Tibial nerve (tissue), 4 donors: ENCODE results near the gene VGLL1. TPM values are rescaled to one million over a fixed set of nuclear protein-coding genes. Genes with fewer than 3 reads are reported as not detected.

ENCODE experiments used
- DNase-seq, 2 donors: peaks; one replicate each; pipeline ENCODE4 v3.0.0-alpha.2; 2019; ENCODE audit warnings: low spot score in 2 of 2
- H3K27ac ChIP-seq, 4 donors: fragments of 200-600 bp; sonication (generic) in 3 of 4; one replicate each; pipeline ENCODE4 v1.5.1; 2017 to 2019; ENCODE audit warnings: mild to moderate bottlenecking in 1 of 4
- H3K27me3 ChIP-seq, 2 donors: fragments of 200-600 bp; sonication (generic) in 1 of 2; one replicate each; pipeline versions ENCODE4 v1.5.1 to v1.6.0; 2017 to 2019
- H3K36me3 ChIP-seq, 3 donors: fragments of 200-600 bp; sonication (generic); one replicate each; pipeline ENCODE4 v1.5.1; 2018 to 2019
- H3K4me1 ChIP-seq, 4 donors: fragments of 200-600 bp; sonication (generic) in 3 of 4; one replicate each; pipeline ENCODE4 v1.5.1; 2017 to 2019
- H3K4me3 ChIP-seq, 4 donors: fragments of 200-600 bp; sonication (generic) in 3 of 4; one replicate each; pipeline ENCODE4 v1.5.1; 2017 to 2019; ENCODE audit warnings: mild to moderate bottlenecking in 1 of 4, moderate library complexity in 1 of 4
- H3K9me3 ChIP-seq, 4 donors: fragments of 200-600 bp; sonication (generic) in 3 of 4; one replicate each; pipeline ENCODE4 v1.5.1; 2017 to 2019
- EP300 ChIP-seq, 2 donors: sonication (generic); formaldehyde crosslinking; IDR thresholded peaks; one replicate each; pipeline ENCODE4 v1.6.1; 2017; ENCODE audit warnings: antibody characterized with exemption in 2 of 2, mild to moderate bottlenecking in 1 of 2
- POLR2A ChIP-seq, 2 donors: fragments of 450-650 bp; IDR thresholded peaks; one replicate each; pipeline ENCODE4 v1.6.1; 2017; ENCODE audit warnings: antibody characterized with exemption in 2 of 2, mild to moderate bottlenecking in 2 of 2, moderate library complexity in 2 of 2
- WGBS, 2 donors: methylation state at CpG; one replicate each; pipeline ENCODE4 v1.1.5; 2018; 5-methylcytosine and 5-hydroxymethylcytosine counted together
- total RNA-seq, 4 donors: library from RNA; depleted of rRNA; stranded (reverse); fragments of >200 nt; gene quantifications; one replicate each; pipeline ENCODE4 v1.1.0, GENCODE V29; 2016
- TF ChIP-seq, protein P1 (sequence below), 5 experiments: fragments of 200-600 bp in 3 of 5; fragments of 450-650 bp in 2 of 5; sonication (generic) in 3 of 5; IDR thresholded peaks; one replicate each; pipeline ENCODE4 v1.5.1; 2016 to 2019; ENCODE audit warnings: antibody characterized with exemption in 5 of 5, mild to moderate bottlenecking in 3 of 5, moderate library complexity in 2 of 5

Gene VGLL1, protein sequence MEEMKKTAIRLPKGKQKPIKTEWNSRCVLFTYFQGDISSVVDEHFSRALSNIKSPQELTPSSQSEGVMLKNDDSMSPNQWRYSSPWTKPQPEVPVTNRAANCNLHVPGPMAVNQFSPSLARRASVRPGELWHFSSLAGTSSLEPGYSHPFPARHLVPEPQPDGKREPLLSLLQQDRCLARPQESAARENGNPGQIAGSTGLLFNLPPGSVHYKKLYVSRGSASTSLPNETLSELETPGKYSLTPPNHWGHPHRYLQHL
- not detected for total RNA-seq

- no peaks in the 10 kb centered on the region for H3K36me3 ChIP-seq
- no peak for DNase-seq
- H3K4me1 ChIP-seq, result no peaks in the 10 kb centered on the region
- H3K4me3 ChIP-seq, result no peak within 1 kb of the TSS
- 84 to 100% methylated on average over 3 of the region's 3 CpGs for WGBS, 2 donors
- TF ChIP-seq, protein P1, sequence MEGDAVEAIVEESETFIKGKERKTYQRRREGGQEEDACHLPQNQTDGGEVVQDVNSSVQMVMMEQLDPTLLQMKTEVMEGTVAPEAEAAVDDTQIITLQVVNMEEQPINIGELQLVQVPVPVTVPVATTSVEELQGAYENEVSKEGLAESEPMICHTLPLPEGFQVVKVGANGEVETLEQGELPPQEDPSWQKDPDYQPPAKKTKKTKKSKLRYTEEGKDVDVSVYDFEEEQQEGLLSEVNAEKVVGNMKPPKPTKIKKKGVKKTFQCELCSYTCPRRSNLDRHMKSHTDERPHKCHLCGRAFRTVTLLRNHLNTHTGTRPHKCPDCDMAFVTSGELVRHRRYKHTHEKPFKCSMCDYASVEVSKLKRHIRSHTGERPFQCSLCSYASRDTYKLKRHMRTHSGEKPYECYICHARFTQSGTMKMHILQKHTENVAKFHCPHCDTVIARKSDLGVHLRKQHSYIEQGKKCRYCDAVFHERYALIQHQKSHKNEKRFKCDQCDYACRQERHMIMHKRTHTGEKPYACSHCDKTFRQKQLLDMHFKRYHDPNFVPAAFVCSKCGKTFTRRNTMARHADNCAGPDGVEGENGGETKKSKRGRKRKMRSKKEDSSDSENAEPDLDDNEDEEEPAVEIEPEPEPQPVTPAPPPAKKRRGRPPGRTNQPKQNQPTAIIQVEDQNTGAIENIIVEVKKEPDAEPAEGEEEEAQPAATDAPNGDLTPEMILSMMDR (IDR thresholded peaks at IDR 0.05), result no peak
- TF ChIP-seq POLR2A (IDR thresholded peaks at IDR 0.05) (no peak), EP300 (IDR thresholded peaks at IDR 0.05) (no peak)
- H3K9me3 ChIP-seq, result no peaks in the 10 kb centered on the region
- peaks cover 0 to 7% of the 10 kb centered on the region in 2 donors for H3K27me3 ChIP-seq
- H3K27ac ChIP-seq, result no peak within 1 kb of the TSS
Measured at GRCh38 chrX:136531951-136532350, at the start of gene VGLL1. Gene VGLL1 (plus strand): TSS chrX:136532215. CDS start chrX:136536021, 3,806 bp downstream.

DNA sequence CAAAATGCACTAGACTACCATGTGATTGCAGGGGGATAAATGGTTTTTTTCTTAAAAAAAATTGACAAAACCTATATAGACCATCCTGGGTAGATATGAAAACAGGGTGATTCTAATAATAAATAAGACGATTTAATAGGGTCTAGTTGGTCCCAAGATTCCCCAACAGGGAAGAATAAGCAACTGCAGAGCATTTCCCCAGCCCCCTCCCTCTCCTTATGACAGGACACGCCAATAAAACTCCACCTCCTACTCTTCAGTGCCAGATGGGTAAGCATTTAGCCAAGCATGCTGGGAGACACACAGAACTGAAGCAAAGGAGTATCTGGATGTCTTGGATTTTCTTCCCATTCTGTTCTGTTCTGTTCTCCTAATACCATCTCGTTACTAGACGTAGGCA lies 44.4 kb upstream of the VGLL1 start, which contains the start of gene BRS3:
Gene BRS3, plus strand, starts transcription at position 301 of the 400 bp plus-strand sequence. CDS start 168 bp downstream, outside the sequence.
- peaks cover 0 to 53% of the 10 kb centered on the region in 2 donors for H3K27me3 ChIP-seq
- H3K9me3 ChIP-seq, result no peaks in the 10 kb centered on the region
- no peak for DNase-seq
- no peak within 1 kb of the TSS for H3K27ac ChIP-seq
- H3K4me3 ChIP-seq, result no peak within 1 kb of the TSS
- 60 to 71% methylated on average over 4 of the region's 4 CpGs for WGBS, 2 donors
- TF ChIP-seq, protein P1 (IDR thresholded peaks at IDR 0.05), result no peak
- TF ChIP-seq POLR2A (IDR thresholded peaks at IDR 0.05) (no peak), EP300 (IDR thresholded peaks at IDR 0.05) (no peak)
- no peaks in the 10 kb centered on the region for H3K36me3 ChIP-seq
- no peaks in the 10 kb centered on the region for H3K4me1 ChIP-seq

GRCh38 chrX:136488706-136489105 lies 43.3 kb upstream of the VGLL1 start:
- TF ChIP-seq, protein P1 (IDR thresholded peaks at IDR 0.05), result no peak
- no peak for TF ChIP-seq EP300 (IDR thresholded peaks at IDR 0.05)
- no peak for TF ChIP-seq POLR2A (IDR thresholded peaks at IDR 0.05)
- no peak for DNase-seq
- H3K4me1 ChIP-seq, result no peaks in the 10 kb centered on the region
- H3K27me3 ChIP-seq, result peaks cover 0 to 53% of the 10 kb centered on the region in 2 donors
- no peaks in the 10 kb centered on the region for H3K36me3 ChIP-seq
- H3K9me3 ChIP-seq, result no peaks in the 10 kb centered on the region
- H3K27ac ChIP-seq, result no peak overlapping the region
- H3K4me3 ChIP-seq, result no peak overlapping the region
- 43 to 59% methylated on average over 5 of the region's 5 CpGs for WGBS, 2 donors

DNA sequence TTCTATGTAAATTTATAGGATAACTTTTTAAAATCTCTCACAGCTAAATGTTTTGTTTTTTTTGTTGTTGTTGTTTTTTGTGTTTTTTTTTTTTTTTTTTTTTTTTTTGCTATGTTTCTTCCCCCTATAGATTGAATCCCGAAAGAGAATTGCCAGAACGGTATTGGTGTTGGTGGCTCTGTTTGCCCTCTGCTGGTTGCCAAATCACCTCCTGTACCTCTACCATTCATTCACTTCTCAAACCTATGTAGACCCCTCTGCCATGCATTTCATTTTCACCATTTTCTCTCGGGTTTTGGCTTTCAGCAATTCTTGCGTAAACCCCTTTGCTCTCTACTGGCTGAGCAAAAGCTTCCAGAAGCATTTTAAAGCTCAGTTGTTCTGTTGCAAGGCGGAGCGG lies 40.2 kb upstream of the VGLL1 start:
- H3K27ac ChIP-seq, result no peak overlapping the region
- H3K4me1 ChIP-seq, result peaks cover 0 to 5% (median 0%) of the 10 kb centered on the region in 4 donors
- no peaks in the 10 kb centered on the region for H3K36me3 ChIP-seq
- no peaks in the 10 kb centered on the region for H3K9me3 ChIP-seq
- H3K4me3 ChIP-seq, result no peak overlapping the region
- H3K27me3 ChIP-seq, result peaks cover 0 to 48% of the 10 kb centered on the region in 2 donors
- WGBS, 2 donors, result 69 to 78% methylated on average over 6 of the region's 6 CpGs
- TF ChIP-seq, protein P1 (IDR thresholded peaks at IDR 0.05), result no peak
- no peak for TF ChIP-seq EP300 (IDR thresholded peaks at IDR 0.05)
- TF ChIP-seq POLR2A (IDR thresholded peaks at IDR 0.05), result no peak
- no peak for DNase-seq

- no peak overlapping the region for H3K4me3 ChIP-seq
- no peaks in the 10 kb centered on the region for H3K36me3 ChIP-seq
- TF ChIP-seq, protein P1 (IDR thresholded peaks at IDR 0.05), result no peak
- H3K9me3 ChIP-seq, result no peaks in the 10 kb centered on the region
- 18 to 22% methylated on average over 1 of the region's 1 CpG for WGBS, 2 donors
- no peak overlapping the region for H3K27ac ChIP-seq
- peaks cover 0 to 6% (median 0%) of the 10 kb centered on the region in 4 donors for H3K4me1 ChIP-seq
- no peak for DNase-seq
- H3K27me3 ChIP-seq, result peaks cover 0 to 36% of the 10 kb centered on the region in 2 donors
Measured at GRCh38 chrX:136493011-136493410, 39.0 kb upstream of the VGLL1 start.
